CD14-positive monocyte (primary cell): ENCODE data around the gene LYPD8. TPM values are rescaled to one million over a fixed set of nuclear protein-coding genes. Genes with fewer than 3 reads are reported as not detected.

Source experiments
- DNase-seq, 3 donors: peaks; one replicate each; pipeline ENCODE4 v3.0.0-alpha.2; 2011 to 2022
- H2AFZ ChIP-seq: 2 replicates; pipeline ENCODE4 v1.6.0; 2012; ENCODE audit warnings: mild to moderate bottlenecking, low read depth, low read length, inconsistent platforms; ENCODE audit not compliant: insufficient read depth, poor library complexity, severe bottlenecking
- H3K27ac ChIP-seq, 2 donors: 1 replicate in 1 of 2; 2 replicates in 1 of 2; pipeline ENCODE4 v1.5.1; 2012 to 2013; ENCODE audit warnings: low read length in 2 of 2, control low read depth in 1 of 2, inconsistent platforms in 1 of 2, low read depth in 1 of 2, mild to moderate bottlenecking in 1 of 2
- H3K27me3 ChIP-seq, 2 donors: one replicate each; pipeline versions ENCODE4 v1.6.0 to v1.6.1; 2011 to 2013; ENCODE audit warnings: low read length in 2 of 2; ENCODE audit not compliant: control insufficient read depth in 2 of 2, insufficient read depth in 2 of 2
- H3K36me3 ChIP-seq, 2 donors: replicated peaks in 1 of 2; 1 replicate in 1 of 2; 2 replicates in 1 of 2; pipeline versions ENCODE4 v1.5.1 to v1.6.1; 2012 to 2013; ENCODE audit warnings: low read length in 2 of 2, control low read depth in 1 of 2, inconsistent platforms in 1 of 2, mild to moderate bottlenecking in 1 of 2; ENCODE audit not compliant: insufficient read depth in 2 of 2, control insufficient read depth in 1 of 2
- H3K4me1 ChIP-seq, 2 donors: 1 replicate in 1 of 2; 2 replicates in 1 of 2; pipeline versions ENCODE4 v1.5.1 to v1.6.1; 2012 to 2013; ENCODE audit warnings: low read length in 2 of 2, control low read depth in 1 of 2, inconsistent platforms in 1 of 2, mild to moderate bottlenecking in 1 of 2, moderate library complexity in 1 of 2; ENCODE audit not compliant: insufficient read depth in 2 of 2, control insufficient read depth in 1 of 2
- H3K4me2 ChIP-seq: replicated peaks from 2 replicates; pipeline ENCODE3; 2012; ENCODE audit warnings: low read length, moderate library complexity, mild to moderate bottlenecking; ENCODE audit not compliant: poor library complexity, severe bottlenecking; ENCODE audit errors: extremely low read depth
- H3K4me3 ChIP-seq, 3 experiments: fragments of 200-600 bp in 1 of 3; sonication (generic) in 1 of 3; replicated peaks in 1 of 3; 1 replicate in 2 of 3; 2 replicates in 1 of 3; pipeline ENCODE4 v1.5.1; 2011 to 2013; ENCODE audit warnings: low read length in 3 of 3, mild to moderate bottlenecking in 3 of 3, control low read depth in 2 of 3, low read depth in 2 of 3, inconsistent platforms in 1 of 3, moderate library complexity in 1 of 3
- H3K79me2 ChIP-seq: 2 replicates; pipeline ENCODE4 v1.6.0; 2012; ENCODE audit warnings: mild to moderate bottlenecking, control low read depth, inconsistent platforms, low read length, moderate library complexity; ENCODE audit not compliant: insufficient read depth
- H3K9ac ChIP-seq: 2 replicates; pipeline ENCODE4 v1.6.0; 2017; ENCODE audit warnings: low read length, mild to moderate bottlenecking; ENCODE audit not compliant: insufficient read depth, poor library complexity, severe bottlenecking
- H3K9me3 ChIP-seq, 2 donors: replicated peaks in 1 of 2; 1 replicate in 1 of 2; 2 replicates in 1 of 2; pipeline versions ENCODE4 v1.5.1 to v1.6.1; 2012 to 2013; ENCODE audit warnings: low read length in 2 of 2, control low read depth in 1 of 2; ENCODE audit not compliant: control insufficient read depth in 1 of 2, insufficient read depth in 1 of 2
- H4K20me1 ChIP-seq: 2 replicates; pipeline ENCODE4 v1.6.0; 2012; ENCODE audit warnings: mild to moderate bottlenecking, low read length, control low read depth, moderate library complexity; ENCODE audit not compliant: insufficient read depth
- H3K27ac Mint-ChIP-seq, 7 donors: one replicate each; pipeline ENCODE4 v1.8.0; 2020; ENCODE audit warnings: mild to moderate bottlenecking in 7 of 7, mixed read lengths in 7 of 7, moderate library complexity in 6 of 7, inconsistent platforms in 2 of 7
- H3K27me3 Mint-ChIP-seq, 3 donors: one replicate each; pipeline ENCODE4 v1.8.0; 2021 to 2022; ENCODE audit warnings: low read depth in 3 of 3, mild to moderate bottlenecking in 3 of 3, mixed read lengths in 3 of 3, moderate library complexity in 3 of 3, inconsistent platforms in 1 of 3
- H3K36me3 Mint-ChIP-seq, 2 donors: one replicate each; pipeline ENCODE4 v1.8.0; 2020; ENCODE audit warnings: mixed read lengths in 2 of 2, inconsistent platforms in 1 of 2, mild to moderate bottlenecking in 1 of 2
- H3K4me1 Mint-ChIP-seq: one replicate; pipeline ENCODE4 v1.8.0; 2020; ENCODE audit warnings: mild to moderate bottlenecking, mixed read lengths
- H3K4me3 Mint-ChIP-seq, 2 donors: one replicate each; pipeline ENCODE4 v1.8.0; 2020; ENCODE audit warnings: mild to moderate bottlenecking in 2 of 2, mixed read lengths in 2 of 2, moderate library complexity in 1 of 2
- H3K9me3 Mint-ChIP-seq, 7 donors: one replicate each; pipeline ENCODE4 v1.8.0; 2020 to 2022; ENCODE audit warnings: mixed read lengths in 7 of 7, mild to moderate bottlenecking in 6 of 7, moderate library complexity in 6 of 7, inconsistent platforms in 2 of 7
- WGBS: methylation state at CpG from one replicate; pipeline ENCODE4 v1.1.5; 2013; ENCODE audit warnings: missing lambda C conversion rate; ENCODE audit not compliant: insufficient coverage; 5-methylcytosine and 5-hydroxymethylcytosine counted together
- intact Hi-C, 2 donors: fragments of 100-400 bp; cut with micrococcal nuclease; formaldehyde crosslinking; loops; one replicate each; pipeline versions ENCODE4 v1.15.0 to v1.15.1; 2023
- polyA plus RNA-seq, 3 donors: library from polyadenylated mRNA; depleted of rRNA in 1 of 3; unstranded in 2 of 3; stranded (reverse) in 1 of 3; fragments of 300-500 nt in 2 of 3; fragments of >200 nt in 1 of 3; fragmentation: Illumina TruSeq in 2 of 3; gene quantifications; 1 replicate in 2 of 3; 2 replicates in 1 of 3; pipeline ENCODE4 v1.2.3, GENCODE V29; 2012 to 2021
- TF ChIP-seq, protein P1 (sequence below): fragments of 200-600 bp; IDR thresholded peaks from one replicate; pipeline ENCODE4 v1.8.0; 2022; ENCODE audit warnings: antibody characterized with exemption, mild to moderate bottlenecking

Gene LYPD8
- polyA plus RNA-seq, 3 donors = 0.17 TPM; not detected in 2

DNA sequence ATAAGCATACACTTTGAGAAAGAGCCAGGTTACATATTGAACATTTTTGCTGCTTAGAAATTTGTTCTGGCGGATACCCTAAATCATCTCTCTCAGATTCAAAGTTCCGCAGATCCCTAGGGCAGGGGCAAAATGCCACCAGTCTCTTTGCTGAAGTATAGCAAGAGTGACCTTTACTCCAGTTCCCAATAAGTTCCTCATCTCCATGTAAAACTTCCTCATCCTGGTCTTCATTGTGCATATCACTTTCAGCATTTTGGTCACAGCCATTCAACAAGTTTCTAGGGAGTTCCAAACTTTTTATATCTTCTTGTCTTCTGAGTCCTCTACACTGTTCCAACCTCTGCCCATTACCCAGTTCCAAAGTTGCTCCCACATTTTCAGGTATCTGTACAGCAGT lies 23.3 kb upstream of the LYPD8 start:
- Histone ChIP-seq H3K9me3 (peaks cover 15 to 23% of the 10 kb centered on the region in 2 donors), H3K9ac (no peak overlapping the region), H2AFZ (peak overlapping the region; percentile 18), H3K4me2 (no peak overlapping the region), H4K20me1 (no peaks in the 10 kb centered on the region), H3K4me3 (no peak overlapping the region), H3K36me3 (no peaks in the 10 kb centered on the region), H3K27ac (peak overlapping the region in 1 of 2 donors; percentile 2), H3K27me3 (no peaks in the 10 kb centered on the region), H3K4me1 (peaks cover 9 to 11% of the 10 kb centered on the region in 2 donors), H3K79me2 (no peaks in the 10 kb centered on the region)
- Mint-ChIP-seq H3K36me3 (peaks cover 0 to 2% of the 10 kb centered on the region in 2 donors), H3K27me3 (no peaks in the 10 kb centered on the region), H3K4me1 (peaks cover 20% of the 10 kb centered on the region), H3K27ac (peak overlapping the region in 3 of 7 donors; percentile 5 to 51 (median 26)), H3K4me3 (peak overlapping the region in 1 of 2 donors; percentile 58), H3K9me3 (peaks cover 15 to 36% (median 23%) of the 10 kb centered on the region in 7 donors)
- TF ChIP-seq, protein P1, sequence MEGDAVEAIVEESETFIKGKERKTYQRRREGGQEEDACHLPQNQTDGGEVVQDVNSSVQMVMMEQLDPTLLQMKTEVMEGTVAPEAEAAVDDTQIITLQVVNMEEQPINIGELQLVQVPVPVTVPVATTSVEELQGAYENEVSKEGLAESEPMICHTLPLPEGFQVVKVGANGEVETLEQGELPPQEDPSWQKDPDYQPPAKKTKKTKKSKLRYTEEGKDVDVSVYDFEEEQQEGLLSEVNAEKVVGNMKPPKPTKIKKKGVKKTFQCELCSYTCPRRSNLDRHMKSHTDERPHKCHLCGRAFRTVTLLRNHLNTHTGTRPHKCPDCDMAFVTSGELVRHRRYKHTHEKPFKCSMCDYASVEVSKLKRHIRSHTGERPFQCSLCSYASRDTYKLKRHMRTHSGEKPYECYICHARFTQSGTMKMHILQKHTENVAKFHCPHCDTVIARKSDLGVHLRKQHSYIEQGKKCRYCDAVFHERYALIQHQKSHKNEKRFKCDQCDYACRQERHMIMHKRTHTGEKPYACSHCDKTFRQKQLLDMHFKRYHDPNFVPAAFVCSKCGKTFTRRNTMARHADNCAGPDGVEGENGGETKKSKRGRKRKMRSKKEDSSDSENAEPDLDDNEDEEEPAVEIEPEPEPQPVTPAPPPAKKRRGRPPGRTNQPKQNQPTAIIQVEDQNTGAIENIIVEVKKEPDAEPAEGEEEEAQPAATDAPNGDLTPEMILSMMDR = no peak
- WGBS = 92% methylated on average over 2 of the region's 2 CpGs
- intact Hi-C loops = no loop called here
- no peak for DNase-seq

DNA sequence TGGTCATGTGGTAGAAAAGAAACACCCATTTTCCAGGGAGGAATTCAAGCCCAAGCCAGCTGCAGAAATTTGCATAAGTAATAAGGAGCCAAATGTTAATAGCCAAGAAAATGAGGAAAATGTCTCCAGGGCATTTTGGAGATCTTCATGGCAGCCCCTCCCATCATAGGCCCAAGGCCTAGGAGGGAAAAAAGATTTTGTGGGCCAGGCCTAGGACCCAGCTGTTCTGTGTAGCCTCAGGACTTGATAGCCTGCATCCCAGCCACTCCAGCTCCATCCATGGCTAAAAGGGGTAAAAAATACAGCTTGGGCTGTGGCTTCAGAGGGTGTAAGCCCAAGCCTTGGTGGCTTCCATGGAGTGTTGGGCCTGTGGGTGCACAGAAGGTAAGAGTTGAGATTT lies 21.4 kb upstream of the LYPD8 start:
- H3K9ac ChIP-seq = no peak overlapping the region
- H3K4me1 ChIP-seq = peaks cover 9 to 11% of the 10 kb centered on the region in 2 donors
- peaks cover 15 to 36% (median 23%) of the 10 kb centered on the region in 7 donors for H3K9me3 Mint-ChIP-seq
- no peak overlapping the region for H3K4me2 ChIP-seq
- no peaks in the 10 kb centered on the region for H3K79me2 ChIP-seq
- no peaks in the 10 kb centered on the region for H4K20me1 ChIP-seq
- H3K9me3 ChIP-seq = peaks cover 15 to 23% of the 10 kb centered on the region in 2 donors
- H3K27ac ChIP-seq = no peak overlapping the region
- H2AFZ ChIP-seq = no peak overlapping the region
- TF ChIP-seq, protein P1 = no peak
- no peak overlapping the region for H3K27ac Mint-ChIP-seq
- H3K4me3 ChIP-seq = no peak overlapping the region
- DNase-seq = no peak
- peaks cover 0 to 2% of the 10 kb centered on the region in 2 donors for H3K36me3 Mint-ChIP-seq
- no peaks in the 10 kb centered on the region for H3K27me3 ChIP-seq
- intact Hi-C loops = no loop called here
- no peaks in the 10 kb centered on the region for H3K27me3 Mint-ChIP-seq
- H3K4me3 Mint-ChIP-seq = no peak overlapping the region
- peaks cover 16% of the 10 kb centered on the region for H3K4me1 Mint-ChIP-seq
- no peaks in the 10 kb centered on the region for H3K36me3 ChIP-seq
